DOHH2 (cell line): Measurements from ENCODE around the gene DRD1.

Source experiments
- H3F3A ChIP-seq: fragments of 200-600 bp; sonication (generic), shearing (Covaris generic); 2 replicates; pipeline ENCODE4 v1.6.0; 2016; ENCODE audit warnings: antibody characterized with exemption, mild to moderate bottlenecking; ENCODE audit not compliant: control insufficient read depth, insufficient read depth
- H3K27ac ChIP-seq: fragments of 200-600 bp; sonication (generic); 2 replicates; pipeline ENCODE4 v1.5.1; 2014; ENCODE audit warnings: low read depth, mild to moderate bottlenecking, low read length, moderate library complexity
- H3K27me3 ChIP-seq: fragments of 200-600 bp; sonication (generic); 2 replicates; pipeline ENCODE4 v1.6.1; 2014; ENCODE audit warnings: mild to moderate bottlenecking, low read length, mixed read lengths; ENCODE audit not compliant: control insufficient read depth
- H3K36me3 ChIP-seq: fragments of 200-600 bp; sonication (generic); 2 replicates; pipeline ENCODE4 v1.6.1; 2014; ENCODE audit warnings: mild to moderate bottlenecking, low read length, moderate library complexity, mixed read lengths; ENCODE audit not compliant: control insufficient read depth
- H3K4me1 ChIP-seq: fragments of 200-600 bp; sonication (generic); 2 replicates; pipeline ENCODE4 v1.6.1; 2014; ENCODE audit warnings: mild to moderate bottlenecking, low read length, mixed read lengths; ENCODE audit not compliant: control insufficient read depth
- H3K4me2 ChIP-seq: fragments of 200-600 bp; sonication (generic); 2 replicates; pipeline ENCODE4 v1.6.0; 2014; ENCODE audit warnings: mild to moderate bottlenecking, low read length, moderate library complexity
- H3K4me3 ChIP-seq: fragments of 200-600 bp; sonication (generic); 2 replicates; pipeline ENCODE4 v1.5.1; 2014; ENCODE audit warnings: mild to moderate bottlenecking, low read length, mixed read lengths
- H3K79me2 ChIP-seq: fragments of 200-600 bp; sonication (generic); 2 replicates; pipeline ENCODE4 v1.6.1; 2014; ENCODE audit warnings: mild to moderate bottlenecking, low read length, mixed read lengths; ENCODE audit not compliant: control insufficient read depth
- H3K9me2 ChIP-seq: fragments of 200-600 bp; sonication (generic); replicated peaks from 2 replicates; pipeline ENCODE4 v1.6.1; 2014; ENCODE audit warnings: mild to moderate bottlenecking, low read length, mixed read lengths; ENCODE audit not compliant: control insufficient read depth
- H3K9me3 ChIP-seq: fragments of 200-600 bp; sonication (generic); 2 replicates; pipeline ENCODE4 v1.6.1; 2014; ENCODE audit warnings: antibody characterized with exemption, low read length, mixed read lengths; ENCODE audit not compliant: control insufficient read depth, insufficient read depth
- H4K20me1 ChIP-seq: fragments of 200-600 bp; sonication (generic); 2 replicates; pipeline ENCODE4 v1.6.0; 2014; ENCODE audit warnings: low read depth, mild to moderate bottlenecking, antibody characterized with exemption, low read length, moderate library complexity; ENCODE audit not compliant: control insufficient read depth, insufficient read depth
- EZH2phosphoT487 ChIP-seq: fragments of 200-600 bp; sonication (generic); IDR thresholded peaks from 2 replicates; pipeline ENCODE4 v1.6.1; 2017; ENCODE audit warnings: borderline replicate concordance, mild to moderate bottlenecking, antibody characterized with exemption, low read length, moderate library complexity, mixed read lengths
- TF ChIP-seq, protein P1 (sequence below): fragments of 200-600 bp; sonication (generic); IDR thresholded peaks from one replicate; pipeline ENCODE4 v1.5.1; 2014; ENCODE audit warnings: antibody characterized with exemption, mild to moderate bottlenecking, low read depth, low read length; ENCODE audit not compliant: poor library complexity, severe bottlenecking

The DRD1 gene

DNA sequence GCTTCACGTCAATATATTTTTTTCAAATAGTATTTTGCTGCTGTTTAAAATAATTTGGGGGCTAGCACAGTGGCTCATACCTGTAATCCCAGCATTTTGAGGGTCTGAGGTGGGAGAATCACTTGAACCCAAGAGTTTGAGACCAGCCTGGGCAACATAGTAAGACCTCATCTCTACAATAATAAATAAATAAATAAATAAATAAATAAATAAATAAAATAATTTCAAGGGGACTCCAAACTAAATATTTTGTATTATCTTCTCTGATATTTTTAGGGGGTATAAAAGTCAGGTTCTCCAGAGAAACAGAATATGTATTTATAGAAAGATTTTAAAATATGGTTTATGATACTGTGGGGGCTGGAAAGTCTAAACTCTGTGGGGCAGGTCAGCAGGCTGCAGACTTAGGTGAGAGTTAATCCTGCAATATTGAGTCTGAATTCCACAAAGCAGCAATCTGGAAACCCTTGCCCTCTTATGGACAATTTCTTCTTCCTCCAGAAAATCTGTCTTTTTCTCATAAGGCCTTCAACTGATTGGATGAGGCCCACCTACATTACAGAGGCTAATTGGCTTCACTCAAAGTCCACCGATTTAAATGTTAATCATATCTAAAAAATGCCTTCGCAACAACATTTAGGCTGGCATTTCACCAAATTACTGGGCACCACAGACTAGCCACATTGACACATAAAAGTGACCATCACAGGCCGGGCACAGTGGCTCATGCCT, 53.5 kb downstream of the DRD1 start:
- H3K79me2 ChIP-seq: no peaks in the 10 kb centered on the region
- H3K9me2 ChIP-seq: no peaks in the 10 kb centered on the region
- no peaks in the 10 kb centered on the region for H3K9me3 ChIP-seq
- no peaks in the 10 kb centered on the region for H3K27me3 ChIP-seq
- H3F3A ChIP-seq: no peaks in the 10 kb centered on the region
- H3K4me1 ChIP-seq: no peaks in the 10 kb centered on the region
- H4K20me1 ChIP-seq: no peaks in the 10 kb centered on the region
- no peak overlapping the region for H3K4me2 ChIP-seq
- TF ChIP-seq, protein P1, sequence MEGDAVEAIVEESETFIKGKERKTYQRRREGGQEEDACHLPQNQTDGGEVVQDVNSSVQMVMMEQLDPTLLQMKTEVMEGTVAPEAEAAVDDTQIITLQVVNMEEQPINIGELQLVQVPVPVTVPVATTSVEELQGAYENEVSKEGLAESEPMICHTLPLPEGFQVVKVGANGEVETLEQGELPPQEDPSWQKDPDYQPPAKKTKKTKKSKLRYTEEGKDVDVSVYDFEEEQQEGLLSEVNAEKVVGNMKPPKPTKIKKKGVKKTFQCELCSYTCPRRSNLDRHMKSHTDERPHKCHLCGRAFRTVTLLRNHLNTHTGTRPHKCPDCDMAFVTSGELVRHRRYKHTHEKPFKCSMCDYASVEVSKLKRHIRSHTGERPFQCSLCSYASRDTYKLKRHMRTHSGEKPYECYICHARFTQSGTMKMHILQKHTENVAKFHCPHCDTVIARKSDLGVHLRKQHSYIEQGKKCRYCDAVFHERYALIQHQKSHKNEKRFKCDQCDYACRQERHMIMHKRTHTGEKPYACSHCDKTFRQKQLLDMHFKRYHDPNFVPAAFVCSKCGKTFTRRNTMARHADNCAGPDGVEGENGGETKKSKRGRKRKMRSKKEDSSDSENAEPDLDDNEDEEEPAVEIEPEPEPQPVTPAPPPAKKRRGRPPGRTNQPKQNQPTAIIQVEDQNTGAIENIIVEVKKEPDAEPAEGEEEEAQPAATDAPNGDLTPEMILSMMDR: no peak
- no peak for TF ChIP-seq EZH2phosphoT487
- no peak overlapping the region for H3K27ac ChIP-seq
- no peaks in the 10 kb centered on the region for H3K36me3 ChIP-seq
- no peak overlapping the region for H3K4me3 ChIP-seq
